K562 (cell line): ENCODE data around the gene ERC2. TPM values are rescaled to one million over a fixed set of nuclear protein-coding genes. Genes with fewer than 3 reads are reported as not detected.

Experiments
- ATAC-seq: fragments of 200-7000 bp; cut with Tn5 transposase; 3 replicates; pipeline ENCODE4 v1.9.1; 2020; ENCODE audit warnings: moderate library complexity
- BruUV-seq: library from RNA; stranded (reverse); fragments of 400-500 nt; replicated peaks from 2 replicates; lab custom pipeline; 2021; lab: Mats Ljungman, UMichigan
- CTCF ChIA-PET: fragments of 300-600 bp; formaldehyde crosslinking; extraction: SDS; loops from one replicate; lab custom pipeline; 2021; ENCODE audit warnings: low intra/inter-chr PET ratio; lab: Yijun Ruan, JAX
- POLR2A ChIA-PET: fragments of 300-600, 350-650 bp; sonication (Branson Sonifier 250); formaldehyde crosslinking; extraction: SDS; loops from one replicate; lab custom pipeline; 2021; ENCODE audit warnings: antibody characterized with exemption, inconsistent platforms; lab: Yijun Ruan, JAX
- DNase-seq, 4 experiments: peaks; one replicate each; pipeline versions ENCODE4 v3.0.0 to v3.0.0-alpha.2; 2011 to 2018; ENCODE audit warnings: low spot score in 3 of 4, mixed read lengths in 3 of 4; ENCODE audit errors: extremely low read depth in 1 of 4
- FAIRE-seq: peaks from 2 replicates; lab custom pipeline; 2011; peaks lifted over from hg19 to GRCh38; lab: Jason Lieb, UNC
- H2AFZ ChIP-seq: 2 replicates; pipeline ENCODE4 v1.6.0; 2011; ENCODE audit warnings: low read depth, low read length, control low read depth, inconsistent platforms
- H3K27ac ChIP-seq: fragments of 200-600 bp; 3 replicates; pipeline ENCODE4 v1.8.0; 2011; ENCODE audit warnings: low read depth, mild to moderate bottlenecking, control low read depth, inconsistent platforms, low read length, moderate library complexity, mixed read lengths; ENCODE audit errors: extremely low read depth
- H3K27me3 ChIP-seq, 2 experiments: fragments of 300-600 bp in 1 of 2; 2 replicates in 1 of 2; 3 replicates in 1 of 2; pipeline versions ENCODE4 v1.6.0 to v1.8.0; 2011; ENCODE audit warnings: inconsistent platforms in 2 of 2, low read length in 2 of 2, mild to moderate bottlenecking in 1 of 2, mixed read lengths in 1 of 2, moderate library complexity in 1 of 2; ENCODE audit not compliant: control insufficient read depth in 2 of 2, insufficient read depth in 2 of 2
- H3K36me3 ChIP-seq: fragments of 300-600 bp; 3 replicates; pipeline ENCODE4 v1.8.0; 2011; ENCODE audit warnings: mild to moderate bottlenecking, low read length, inconsistent platforms; ENCODE audit not compliant: control insufficient read depth, insufficient read depth
- H3K4me1 ChIP-seq, 2 experiments: fragments of 200-600 bp in 1 of 2; replicated peaks in 1 of 2; 2 replicates in 1 of 2; 3 replicates in 1 of 2; pipeline versions ENCODE4 v1.5.1 to v1.8.0; 2011; ENCODE audit warnings: inconsistent platforms in 2 of 2, low read length in 2 of 2, mild to moderate bottlenecking in 1 of 2, mixed read lengths in 1 of 2, moderate library complexity in 1 of 2; ENCODE audit not compliant: control insufficient read depth in 2 of 2, insufficient read depth in 2 of 2
- H3K4me2 ChIP-seq: 2 replicates; pipeline ENCODE4 v1.6.1; 2011; ENCODE audit warnings: low read length, control low read depth, inconsistent platforms, mixed read lengths; ENCODE audit not compliant: insufficient read depth
- H3K4me3 ChIP-seq: fragments of 200-600 bp; sonication (generic), shearing (Covaris generic); 2 replicates; pipeline ENCODE4 v1.5.1; 2016; ENCODE audit warnings: control low read depth, inconsistent platforms
- H3K79me2 ChIP-seq: fragments of 200-600 bp; 3 replicates; pipeline ENCODE4 v1.8.0; 2011; ENCODE audit warnings: low read length, inconsistent platforms; ENCODE audit not compliant: control insufficient read depth, insufficient read depth
- H3K9ac ChIP-seq, 2 experiments: 2 replicates each; pipeline versions ENCODE4 v1.6.0 to v1.6.1; 2011; ENCODE audit warnings: low read depth in 2 of 2, low read length in 2 of 2, control low read depth in 1 of 2, inconsistent platforms in 1 of 2, mild to moderate bottlenecking in 1 of 2, mixed read lengths in 1 of 2; ENCODE audit not compliant: insufficient read depth in 1 of 2
- H3K9me1 ChIP-seq: one replicate; pipeline ENCODE4 v1.6.0; 2011; ENCODE audit warnings: inconsistent platforms, mild to moderate bottlenecking, low read length, moderate library complexity; ENCODE audit not compliant: control insufficient read depth, insufficient read depth
- H3K9me3 ChIP-seq: replicated peaks from 2 replicates; pipeline ENCODE4 v1.5.1; 2011; ENCODE audit warnings: low read depth, low read length, inconsistent platforms; ENCODE audit not compliant: control insufficient read depth, insufficient read depth
- H4K20me1 ChIP-seq: replicated peaks from 2 replicates; pipeline ENCODE4 v1.6.1; 2011; ENCODE audit warnings: low read length, inconsistent platforms, mixed read lengths; ENCODE audit not compliant: control insufficient read depth, insufficient read depth
- IFI16 ChIP-seq: fragments of 250-450 bp; sonication (Bioruptor Pico); IDR thresholded peaks from 2 replicates; pipeline ENCODE4 v2.1.2; 2022; ENCODE audit warnings: mild to moderate bottlenecking, inconsistent platforms
- MTA2 ChIP-seq: fragments of 450-650 bp; IDR thresholded peaks from 2 replicates; pipeline ENCODE4 v1.6.1; 2016; ENCODE audit warnings: low read depth
- TRIM25 ChIP-seq: fragments of 450-650 bp; IDR thresholded peaks from 2 replicates; pipeline ENCODE4 v1.7.0; 2016; ENCODE audit warnings: borderline replicate concordance
- ZNF717 ChIP-seq: fragments of 250-450 bp; sonication (Bioruptor Pico); IDR thresholded peaks from 2 replicates; pipeline ENCODE4 v1.5.0; 2021
- whole genome bisulfite sequencing: fragments of 100-300 bp; shearing (Covaris generic); methylation state at CpG from one replicate; pipeline ENCODE4 v1.1.6; 2016; ENCODE audit warnings: low coverage, mixed read lengths; ENCODE audit not compliant: insufficient coverage; ENCODE audit errors: missing lambda C conversion rate; 5-methylcytosine and 5-hydroxymethylcytosine counted together
- in situ Hi-C: fragments of 300-500 bp; cut with MboI; formaldehyde crosslinking; loops from 4 replicates; pipeline ENCODE4 v1.15.0; 2018; ENCODE audit warnings: inconsistent platforms, mixed read lengths
- intact Hi-C: fragments of 100-400 bp; cut with micrococcal nuclease; formaldehyde crosslinking; loops from 2 replicates; pipeline ENCODE4 v1.14.2; 2022
- polyA plus RNA-seq, 8 experiments: library from polyadenylated mRNA; depleted of rRNA in 4 of 8; stranded (reverse) in 5 of 8; unstranded in 3 of 8; fragments of >200 nt; fragmentation: Nextera tagmentation in 2 of 8; fragmentation: Illumina TruSeq in 1 of 8; extraction: Ambion mirVana in 2 of 8; extraction: Trizol in 1 of 8; gene quantifications; 2 replicates each; pipeline versions ENCODE4 v1.2.1 to v1.2.3, GENCODE V29; 2011 to 2014; ENCODE audit warnings: inconsistent platforms in 1 of 8, missing spikeins in 1 of 8
- total RNA-seq, 7 experiments: library from RNA; depleted of rRNA in 6 of 7; stranded (reverse); fragments of >200 nt in 6 of 7; fragmentation: Illumina TruSeq in 2 of 7; extraction: Trizol in 2 of 7; gene quantifications; 2 replicates each; pipeline versions ENCODE4 v1.2.1 to v1.2.3, GENCODE V29; 2011 to 2021; ENCODE audit warnings: low replicate concordance in 1 of 7

The ERC2 gene
- total and polyA plus RNA-seq, 9 of the 15 experiments (the other 6 are each of a cell fraction or from before 2014, with no cell fraction given), result 0.04 to 0.18 (median 0.07) TPM; not detected in 2

- Histone ChIP-seq H2AFZ (no peak overlapping the region), H3K79me2 (no peaks in the 10 kb centered on the region), H3K27ac (no peak overlapping the region), H3K9me3 (no peaks in the 10 kb centered on the region), H4K20me1 (no peaks in the 10 kb centered on the region), H3K27me3 (no peaks in the 10 kb centered on the region; a peak in 1 of 5 replicates), H3K36me3 (no peaks in the 10 kb centered on the region), H3K4me2 (no peak overlapping the region), H3K9me1 (no peaks in the 10 kb centered on the region), H3K4me1 (no peaks in the 10 kb centered on the region), H3K4me3 (no peak overlapping the region), H3K9ac (no peak overlapping the region)
- POLR2A ChIA-PET, result no interaction called here
- CTCF ChIA-PET, result no interaction called here
- ATAC-seq (no peak), DNase-seq (no peak), FAIRE-seq (no peak)
- intact Hi-C loops, result no loop called here
- in situ Hi-C loops, result no loop called here
- 5% methylated on average over 3 of the region's 3 CpGs for WGBS
- TF ChIP-seq IFI16 (CRISPR knock-in tag) (no peak), ZNF717 (no peak), TRIM25 (no peak), MTA2 (no peak)
- BruUV-seq, result no TSS peak
Observed at GRCh38 chr3:55514962-55515361, 953.3 kb downstream of the ERC2 start.
